Endothelial cell of umbilical vein (primary cell): Measurements from ENCODE around the gene FANCC. TPM values are rescaled to one million over a fixed set of nuclear protein-coding genes. Genes with fewer than 3 reads are reported as not detected.

Experiments used
- BruUV-seq: library from RNA; stranded (reverse); fragments of 400-500 nt; replicated peaks from 2 replicates; lab custom pipeline; 2021; lab: Mats Ljungman, UMichigan
- CTCF ChIA-PET: fragments of 300-600, 350-600 bp; sonication (Branson Sonifier 250); formaldehyde crosslinking; loops from one replicate; lab custom pipeline; 2021; ENCODE audit warnings: antibody characterized with exemption, inconsistent platforms; lab: Charles Lee
- POLR2A ChIA-PET: fragments of 300-600, 350-600 bp; sonication (Branson Sonifier 250); formaldehyde crosslinking; loops from one replicate; lab custom pipeline; 2021; ENCODE audit warnings: antibody characterized with exemption, inconsistent platforms; lab: Charles Lee
- DNase-seq: peaks from one replicate; pipeline ENCODE4 v3.0.0-alpha.2; 2011; ENCODE audit warnings: low read depth, low spot score
- FAIRE-seq: peaks from 2 replicates; lab custom pipeline; 2011; peaks lifted over from hg19 to GRCh38; lab: Jason Lieb, UNC
- H2AFZ ChIP-seq: 2 replicates; pipeline ENCODE4 v1.6.0; 2012; ENCODE audit warnings: low read depth, low read length, control low read depth, inconsistent platforms
- H3K27ac ChIP-seq: 2 replicates; pipeline ENCODE4 v1.5.1; 2011; ENCODE audit warnings: low read depth, mild to moderate bottlenecking, control low read depth, low read length, moderate library complexity; ENCODE audit not compliant: insufficient read depth
- H3K27me3 ChIP-seq, 2 experiments: 2 replicates each; pipeline versions ENCODE4 v1.6.0 to v1.6.1; 2011; ENCODE audit warnings: low read length in 2 of 2, mixed read lengths in 1 of 2; ENCODE audit not compliant: control insufficient read depth in 2 of 2, insufficient read depth in 2 of 2
- H3K36me3 ChIP-seq, 2 experiments: 2 replicates in 1 of 2; 3 replicates in 1 of 2; pipeline ENCODE4 v1.5.1; 2011; ENCODE audit warnings: low read length in 2 of 2, mild to moderate bottlenecking in 1 of 2, moderate library complexity in 1 of 2; ENCODE audit not compliant: control insufficient read depth in 2 of 2, insufficient read depth in 2 of 2; ENCODE audit errors: extremely low read depth in 1 of 2
- H3K4me1 ChIP-seq: 3 replicates; pipeline ENCODE4 v1.5.1; 2011; ENCODE audit warnings: mild to moderate bottlenecking, low read length; ENCODE audit not compliant: control insufficient read depth, insufficient read depth; ENCODE audit errors: extremely low read depth
- H3K4me2 ChIP-seq: 2 replicates; pipeline ENCODE4 v1.6.1; 2011; ENCODE audit warnings: low read length, control low read depth, mixed read lengths; ENCODE audit not compliant: insufficient read depth
- H3K4me3 ChIP-seq, 3 experiments: fragments of 200-600 bp in 1 of 3; sonication (generic), shearing (Covaris generic) in 1 of 3; replicated peaks in 1 of 3; 2 replicates each; pipeline ENCODE4 v1.5.1; 2011 to 2016; ENCODE audit warnings: control low read depth in 3 of 3, low read length in 3 of 3, mild to moderate bottlenecking in 2 of 3, inconsistent platforms in 1 of 3, low read depth in 1 of 3, moderate library complexity in 1 of 3; ENCODE audit not compliant: insufficient read depth in 1 of 3
- H3K79me2 ChIP-seq: 2 replicates; pipeline ENCODE4 v1.6.0; 2012; ENCODE audit warnings: low read length, inconsistent platforms; ENCODE audit not compliant: control insufficient read depth, insufficient read depth
- H3K9ac ChIP-seq: replicated peaks from 2 replicates; pipeline ENCODE3; 2011; ENCODE audit warnings: low read length, control low read depth; ENCODE audit not compliant: insufficient read depth; ENCODE audit errors: extremely low read depth
- H3K9me1 ChIP-seq: replicated peaks from 3 replicates; pipeline ENCODE4 v1.6.0; 2011; ENCODE audit warnings: mild to moderate bottlenecking, low read length; ENCODE audit not compliant: control insufficient read depth, insufficient read depth; ENCODE audit errors: extremely low read depth
- H3K9me3 ChIP-seq: replicated peaks from 2 replicates; pipeline ENCODE4 v1.5.1; 2012; ENCODE audit warnings: low read length, inconsistent platforms; ENCODE audit not compliant: control insufficient read depth, insufficient read depth
- H4K20me1 ChIP-seq: replicated peaks from 2 replicates; pipeline ENCODE3; 2011; ENCODE audit warnings: mild to moderate bottlenecking, low read length; ENCODE audit not compliant: control insufficient read depth, insufficient read depth; ENCODE audit errors: extremely low read depth
- CTCF ChIP-seq, 2 donors: IDR thresholded peaks; 1 replicate in 1 of 2; 2 replicates in 1 of 2; pipeline ENCODE4 v1.5.1; 2011; ENCODE audit warnings: low read length in 2 of 2, mild to moderate bottlenecking in 2 of 2, moderate library complexity in 2 of 2, control low read depth in 1 of 2, inconsistent platforms in 1 of 2, low read depth in 1 of 2; ENCODE audit not compliant: insufficient read depth in 1 of 2; ENCODE audit errors: extremely low read depth in 1 of 2
- EZH2 ChIP-seq: IDR thresholded peaks from 2 replicates; pipeline ENCODE4 v1.6.1; 2012; ENCODE audit warnings: borderline replicate concordance, low read depth, mild to moderate bottlenecking, moderate library complexity, low read length, inconsistent platforms; ENCODE audit not compliant: severe bottlenecking
- FOS ChIP-seq: IDR thresholded peaks from 2 replicates; pipeline ENCODE4 v1.6.1; 2011; ENCODE audit warnings: mild to moderate bottlenecking, low read length, moderate library complexity, borderline replicate concordance; ENCODE audit not compliant: insufficient read depth
- GATA2 ChIP-seq: IDR thresholded peaks from 2 replicates; pipeline ENCODE4 v1.7.0; 2011; ENCODE audit warnings: low read depth, mild to moderate bottlenecking, moderate library complexity, mixed read lengths, low read length; ENCODE audit not compliant: insufficient read length, insufficient read depth
- JUN ChIP-seq: IDR thresholded peaks from 2 replicates; pipeline ENCODE4 v1.6.1; 2011; ENCODE audit warnings: borderline replicate concordance, low read depth; ENCODE audit not compliant: insufficient read length, insufficient read depth
- MAX ChIP-seq: IDR thresholded peaks from 2 replicates; pipeline ENCODE4 v1.6.1; 2011; ENCODE audit not compliant: insufficient read depth, insufficient read length
- MYC ChIP-seq: IDR thresholded peaks from one replicate; pipeline ENCODE4 v1.6.1; 2011; ENCODE audit warnings: mild to moderate bottlenecking, low read depth, low read length
- POLR2A ChIP-seq: IDR thresholded peaks from 2 replicates; pipeline ENCODE4 v1.6.1; 2012; ENCODE audit warnings: low read depth, mild to moderate bottlenecking, control low read depth, low read length
- POLR2AphosphoS5 ChIP-seq: IDR thresholded peaks from 2 replicates; pipeline ENCODE4 v1.6.1; 2012; ENCODE audit warnings: low read depth, mild to moderate bottlenecking, control low read depth, low read length, moderate library complexity; ENCODE audit not compliant: insufficient read depth
- dilution Hi-C: fragments of 300-500 bp; cut with MboI; formaldehyde crosslinking; loops from one replicate; pipeline ENCODE4 v1.15.0; 2019; ENCODE audit warnings: low sequenced_read_pairs; ENCODE audit not compliant: extremely low pct_ligation_motif_present
- intact Hi-C: fragments of 100-400 bp; cut with micrococcal nuclease; formaldehyde crosslinking; loops from one replicate; pipeline ENCODE4 v1.10.0; 2022
- polyA plus RNA-seq, 4 experiments: library from polyadenylated mRNA; depleted of rRNA in 3 of 4; stranded (reverse) in 3 of 4; unstranded in 1 of 4; fragments of >200 nt; gene quantifications; 2 replicates each; pipeline versions ENCODE4 v1.2.1 to v1.2.3, GENCODE V29; 2011 to 2012; ENCODE audit warnings: missing spikeins in 1 of 4
- total RNA-seq: library from RNA; stranded (reverse); gene quantifications from 2 replicates; pipeline ENCODE4 v1.2.3, GENCODE V29; 2021

Gene FANCC
- total and polyA plus RNA-seq, 2 donors (not counting 3 experiments of a cell fraction or from before 2014, with no cell fraction given), result 5.7 to 13.1 TPM

DNA sequence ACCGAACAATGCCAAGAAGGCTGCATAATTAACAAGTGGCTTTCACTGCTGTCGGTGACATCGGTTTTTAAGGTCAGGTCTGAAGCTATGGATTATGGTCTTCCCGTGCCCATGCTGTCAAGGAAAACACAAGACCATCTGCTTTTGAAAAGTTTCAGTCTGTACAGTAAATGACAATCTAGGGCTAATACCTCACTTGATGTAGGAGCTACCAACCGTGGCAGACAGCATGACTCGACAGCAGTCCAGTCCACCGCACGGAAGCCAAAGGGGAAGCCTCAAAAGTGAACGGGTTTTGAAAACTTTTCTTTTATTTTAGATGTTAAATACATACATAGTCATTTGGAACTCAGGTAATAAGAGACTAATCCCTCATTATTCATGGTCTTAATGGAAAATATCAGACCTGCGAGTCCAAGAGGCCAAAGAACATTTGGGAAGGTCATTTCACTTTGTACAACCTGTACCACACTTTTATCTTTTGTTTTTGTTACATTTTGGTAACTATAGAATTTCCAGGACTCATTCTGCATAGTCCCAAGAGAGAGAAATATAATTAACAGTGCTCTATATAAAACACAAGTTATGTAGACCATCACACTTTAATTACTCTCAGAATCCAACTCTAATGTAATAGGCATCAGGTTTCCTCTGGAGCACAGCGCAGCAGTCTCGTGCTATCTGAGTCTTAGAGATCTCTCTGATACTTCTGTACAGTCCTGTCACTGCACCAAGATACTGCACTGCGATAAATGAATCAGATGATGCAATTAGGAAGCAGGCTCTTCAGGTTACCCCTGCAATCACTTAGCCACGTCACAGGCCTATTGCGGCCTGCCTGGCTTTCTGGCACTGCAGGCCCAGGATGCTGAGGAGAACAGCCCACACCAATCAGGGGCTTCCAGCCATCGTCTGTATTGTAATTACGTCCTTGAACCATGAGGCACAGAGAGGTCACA, 184.9 kb downstream of the FANCC start:
- H3K4me1 ChIP-seq, result no peaks in the 10 kb centered on the region
- H3K9ac ChIP-seq, result no peak overlapping the region
- FAIRE-seq (no peak), DNase-seq (no peak)
- POLR2A ChIA-PET, result no interaction called here
- no peak overlapping the region for H3K4me3 ChIP-seq
- H2AFZ ChIP-seq, result no peak overlapping the region
- BruUV-seq, result no TSS peak
- TF ChIP-seq JUN (no peak), POLR2A (no peak), MAX (no peak), EZH2 (no peak), MYC (no peak), FOS (no peak), POLR2AphosphoS5 (no peak), GATA2 (no peak), CTCF (IDR thresholded peaks at IDR 0.05; ENCODE audit: extremely low read depth in 1 of 2, insufficient read depth in 1 of 2, low read depth in 1 of 2, low read length in 2 of 2) (no peak)
- no peaks in the 10 kb centered on the region for H4K20me1 ChIP-seq
- H3K9me1 ChIP-seq, result no peaks in the 10 kb centered on the region
- H3K4me2 ChIP-seq, result no peak overlapping the region
- H3K27ac ChIP-seq, result no peak overlapping the region
- H3K79me2 ChIP-seq, result no peaks in the 10 kb centered on the region
- CTCF ChIA-PET, result interaction anchor here (0.8 to 13.7 kb wide), 15 partner anchors 8 to 1085 kb away, joined by 3 to 707 read pairs (median 9); no protein-coding TSS in a partner anchor
- H3K27me3 ChIP-seq, result no peaks in the 10 kb centered on the region
- dilution Hi-C loops (loop anchor here (25.0 kb wide), 1 partner anchor 470 kb away; no protein-coding TSS in a partner anchor), intact Hi-C loops (loop anchor here (5.0 kb wide), 2 partner anchors 135 to 1085 kb away; no protein-coding TSS in a partner anchor)
- H3K9me3 ChIP-seq, result no peaks in the 10 kb centered on the region
- no peaks in the 10 kb centered on the region for H3K36me3 ChIP-seq
